T-helper 1 cell (primary cell): ENCODE results near the gene OOSP4A.
"Not testable (repeated sequence)": the region's sequence is repeated elsewhere in the genome, so short reads cannot be mapped to it uniquely, and the experiment has no call there.

Experiments used
- DNase-seq, 5 donors: peaks; one replicate each; pipeline ENCODE4 v3.0.0-alpha.2; 2012 to 2020

Gene OOSP4A

GRCh38 chr11:59981106-59981770 lies 17.4 kb downstream of the OOSP4A start:
- no peak for DNase-seq

- not testable (repeated sequence) for DNase-seq
Measured at GRCh38 chr11:59982037-59982436, 18.2 kb downstream of the OOSP4A start.

- DNase-seq, result no peak
Measured at GRCh38 chr11:59983212-59983611, 19.4 kb downstream of the OOSP4A start.

- DNase-seq, result no peak
Measured at GRCh38 chr11:59984368-59984767, 20.5 kb downstream of the OOSP4A start.

- DNase-seq, result no peak
Measured at GRCh38 chr11:59990421-59990820, 26.6 kb downstream of the OOSP4A start.

GRCh38 chr11:59992425-59992824 lies 28.6 kb downstream of the OOSP4A start:
- DNase-seq, result no peak

GRCh38 chr11:59997800-59998199 lies 34.0 kb downstream of the OOSP4A start:
- DNase-seq, result no peak

- no peak for DNase-seq
Measured at GRCh38 chr11:59999691-60000090, 35.9 kb downstream of the OOSP4A start.

- no peak for DNase-seq
Measured at GRCh38 chr11:60003729-60004128, 39.9 kb downstream of the OOSP4A start.

- no peak for DNase-seq
Measured at GRCh38 chr11:60005360-60005759, 41.5 kb downstream of the OOSP4A start.

GRCh38 chr11:60016881-60017280 lies 53.0 kb downstream of the OOSP4A start, which contains the start of gene OOSP4B:
TSS of gene OOSP4B (plus strand) at chr11:60017181.
- no peak for DNase-seq

- DNase-seq, result no peak
Measured at GRCh38 chr11:60018058-60018457, 54.2 kb downstream of the OOSP4A start.
